HG02885 (cell line): ENCODE measurements around the gene AGR3.
A peak's percentile ranks its signal among the peaks of the same experiment; 100 is the strongest.

Experiments used
- ATAC-seq: cut with Tn5 transposase; IDR thresholded peaks from one replicate; pipeline ENCODE4 v1.9.1; 2021; ENCODE audit warnings: mild to moderate bottlenecking; ENCODE audit not compliant: unreplicated experiment, poor library complexity

AGR3 gene

DNA sequence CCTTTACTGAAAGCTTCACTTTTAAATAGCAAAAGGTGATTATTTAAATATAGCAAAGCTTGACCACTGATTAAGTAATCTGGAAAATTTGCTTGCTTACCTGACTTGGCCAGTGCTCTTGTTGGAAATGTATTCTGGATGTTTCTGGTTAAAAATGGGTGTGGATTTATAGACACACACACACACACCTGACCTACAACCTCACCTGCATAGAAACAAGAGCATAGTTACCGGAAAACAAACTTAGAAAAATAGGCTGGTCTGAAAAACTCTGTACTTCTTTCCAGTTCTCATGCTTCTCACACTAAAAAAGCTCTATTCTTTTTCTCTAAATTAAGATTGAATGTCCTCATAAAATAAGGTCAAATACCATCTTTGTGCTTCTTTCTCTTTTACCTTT is at the start of gene AGR3:
Gene AGR3 (minus strand): TSS at position 140 of the 400 bp plus-strand sequence. CDS start 3,365 bp downstream, outside the sequence.
- no peak for ATAC-seq

DNA sequence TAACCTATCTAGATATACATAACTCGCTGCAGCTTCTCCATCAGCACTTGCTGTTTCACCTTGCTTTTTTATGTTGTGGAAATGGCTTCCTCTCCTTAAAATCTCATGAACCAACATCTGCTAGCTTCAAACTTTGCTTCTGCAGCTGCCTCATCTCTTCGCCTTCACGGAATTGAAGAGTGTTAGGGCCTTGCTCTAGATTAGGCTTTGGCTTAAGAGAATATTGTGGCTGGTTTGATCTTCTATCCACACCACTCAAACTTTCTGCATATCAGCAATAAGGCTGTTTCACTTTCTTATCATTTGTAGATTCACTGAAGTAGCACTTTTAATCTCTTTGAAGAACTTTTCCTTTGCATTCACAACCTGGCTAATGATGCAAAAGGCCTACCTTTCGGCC is 49.2 kb upstream of the AGR3 start:
- ATAC-seq = no peak

DNA sequence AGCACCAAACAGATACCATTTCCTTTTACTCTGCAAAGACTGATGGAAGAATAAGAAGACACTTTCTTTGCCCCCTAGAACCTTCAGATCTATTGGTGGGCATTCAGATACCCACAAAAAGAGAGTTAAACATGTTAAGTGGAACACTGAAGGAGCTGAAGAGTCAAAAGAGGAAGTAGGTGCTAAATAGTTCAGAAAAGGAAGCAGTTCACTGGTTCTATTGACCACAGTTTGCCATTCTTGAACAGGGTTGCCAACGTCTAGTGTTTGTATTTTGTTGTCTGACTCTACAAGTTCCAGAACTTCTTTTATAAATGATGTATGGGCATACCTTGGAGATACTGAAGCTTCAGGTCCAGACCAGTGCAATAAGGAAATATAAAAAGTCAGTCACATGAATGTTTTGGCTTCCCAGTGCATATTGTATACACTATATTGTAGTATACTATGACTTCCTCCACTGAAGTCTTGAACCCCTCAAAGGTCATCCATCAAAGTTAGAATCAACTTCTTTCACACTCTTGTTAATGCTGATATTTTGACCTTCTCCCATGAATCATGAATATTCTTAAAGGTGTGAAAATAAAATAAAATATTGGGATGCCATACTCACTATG is 47.5 kb upstream of the AGR3 start:
- peak; percentile 87 for ATAC-seq

DNA sequence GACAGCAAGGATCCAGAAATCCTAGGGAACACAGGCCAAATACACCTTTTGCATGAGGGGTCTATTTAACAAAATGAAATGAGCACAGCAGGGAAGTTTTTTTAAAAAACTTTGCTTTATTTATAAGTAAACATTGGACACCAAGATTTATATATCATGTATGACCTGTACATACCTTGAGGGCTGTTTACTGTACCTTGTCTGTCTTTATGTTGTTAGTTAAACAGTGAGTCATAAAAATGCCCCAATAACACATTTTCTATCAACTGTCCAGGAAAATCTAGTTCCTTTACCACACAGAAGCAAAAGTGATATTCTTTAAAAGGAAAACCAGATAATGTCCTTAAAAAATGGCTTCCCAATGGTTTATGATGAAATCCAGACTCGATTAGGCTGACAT is 45.1 kb upstream of the AGR3 start:
- no peak for ATAC-seq

DNA sequence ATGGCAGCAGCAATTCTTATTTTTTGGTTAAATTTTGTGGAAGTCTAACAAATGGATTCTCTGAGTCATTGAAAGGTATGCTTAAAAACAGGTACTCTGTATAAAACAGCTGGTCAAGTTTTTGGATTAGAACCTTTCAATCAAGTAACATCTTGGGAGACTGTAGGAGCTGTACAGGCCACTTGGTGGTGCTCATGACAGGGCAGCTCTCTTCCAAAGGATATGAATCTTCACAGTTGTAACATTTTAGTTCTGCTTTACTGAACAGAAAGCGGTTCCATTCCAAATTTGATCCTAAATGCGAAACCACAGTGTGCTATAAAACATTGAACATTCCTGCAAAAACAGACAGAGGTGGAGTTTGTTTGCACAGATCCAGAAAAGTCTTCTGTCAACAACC is 44.5 kb upstream of the AGR3 start:
- peak; percentile 71 for ATAC-seq

DNA sequence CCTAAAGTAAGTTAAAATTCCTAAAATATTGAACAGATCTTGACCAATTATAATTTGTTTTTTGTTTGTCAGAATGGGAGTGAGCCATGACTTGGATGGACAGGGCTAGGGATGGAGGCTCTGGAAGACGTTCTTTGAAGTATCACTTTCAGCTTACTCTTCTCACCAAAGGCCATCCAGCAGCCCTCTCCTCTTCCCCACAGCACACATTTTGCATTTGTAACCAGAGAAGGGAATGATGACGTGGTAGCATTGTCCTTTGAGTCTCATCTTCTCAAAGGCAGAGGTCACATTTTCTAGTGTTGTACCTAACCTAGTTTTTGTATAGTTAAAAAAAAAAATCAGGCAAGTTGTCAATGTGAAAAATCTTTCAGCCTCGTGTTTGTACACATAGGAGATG is 43.8 kb upstream of the AGR3 start:
- no peak for ATAC-seq

DNA sequence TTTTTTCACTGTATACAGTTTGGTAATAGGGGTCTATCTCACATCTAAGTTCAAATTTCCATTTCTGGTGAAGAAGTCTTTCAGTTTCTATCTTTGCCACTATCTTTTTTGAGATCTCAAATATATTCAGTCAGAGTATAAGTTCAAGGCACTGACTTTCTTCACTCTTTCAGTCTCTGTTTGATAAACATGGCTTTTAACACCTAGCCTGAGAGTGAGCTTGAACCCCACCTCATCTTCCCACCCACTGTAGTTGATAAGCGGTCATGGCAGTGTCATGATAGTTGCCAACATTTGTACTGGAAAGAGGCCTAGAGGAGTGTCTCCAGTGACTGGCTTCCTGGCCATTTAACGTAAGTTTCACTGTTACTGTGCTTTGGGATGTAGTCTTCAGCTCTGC is 41.2 kb upstream of the AGR3 start:
- ATAC-seq = no peak

DNA sequence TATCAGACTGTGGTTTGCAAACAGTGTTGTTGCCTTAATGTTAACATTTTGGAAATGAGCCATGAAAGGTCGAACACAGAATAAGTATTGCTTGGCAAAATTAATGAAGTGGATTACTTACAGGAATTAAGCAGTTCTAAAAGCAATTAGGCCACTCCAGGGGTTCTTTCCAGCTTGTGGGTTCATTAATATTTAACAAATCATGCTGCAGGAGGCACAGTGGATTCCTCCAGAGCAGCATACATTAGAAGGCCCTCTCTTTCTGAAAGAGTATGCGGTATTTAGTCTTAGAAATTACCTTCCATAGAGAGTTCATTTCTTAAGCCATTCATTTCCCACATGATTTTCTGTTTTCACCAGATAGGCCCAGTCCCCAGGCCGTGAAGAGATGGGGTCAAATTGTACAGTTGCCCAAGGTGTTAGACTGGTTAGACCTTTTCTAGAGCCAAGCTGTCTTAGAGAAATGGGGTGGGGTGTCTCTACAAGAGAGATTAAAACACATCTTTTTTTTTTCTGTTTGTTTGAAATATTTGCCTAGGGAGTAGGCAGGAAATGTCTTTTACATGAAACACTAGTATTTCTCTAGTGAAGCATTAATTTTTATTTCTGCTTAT is 40.0 kb upstream of the AGR3 start:
- ATAC-seq = no peak

DNA sequence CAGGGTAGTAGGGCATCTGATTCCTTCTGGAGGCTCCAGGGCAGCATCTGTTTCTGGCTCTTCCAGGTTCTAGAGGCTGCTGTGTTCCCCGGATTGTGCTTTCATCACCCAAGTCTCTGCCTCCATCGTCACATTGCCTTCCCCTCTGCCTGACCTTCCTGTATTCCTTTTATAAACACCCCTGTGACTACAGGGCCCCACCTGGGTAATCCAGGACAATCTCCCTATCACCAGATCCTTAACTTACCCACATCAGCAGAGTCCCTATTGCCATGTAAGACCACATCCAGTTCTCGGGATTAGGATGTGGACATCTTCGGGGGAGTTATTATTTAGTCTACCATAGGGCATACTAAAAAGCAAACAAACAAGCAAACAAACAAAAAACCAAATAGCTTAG is 39.4 kb upstream of the AGR3 start:
- ATAC-seq = no peak

DNA sequence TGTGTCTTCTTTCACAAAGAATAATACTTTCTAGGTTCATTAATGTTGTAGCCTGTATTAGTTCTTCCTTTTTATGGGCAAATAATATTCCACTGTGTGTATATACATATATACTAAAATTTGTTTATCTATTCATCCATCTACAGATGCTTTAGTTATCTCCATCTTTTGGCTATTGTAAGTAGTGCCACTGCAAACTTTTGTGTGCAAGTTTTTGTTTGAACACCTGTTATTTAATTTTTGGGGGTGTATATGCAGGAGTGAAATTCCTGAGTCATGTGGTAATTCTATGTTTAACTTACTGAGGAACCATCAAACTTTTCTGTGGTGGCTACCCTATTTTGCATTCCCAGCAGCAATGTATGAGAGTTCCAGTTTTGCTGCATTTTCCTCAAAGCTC is 37.7 kb upstream of the AGR3 start:
- ATAC-seq = no peak

DNA sequence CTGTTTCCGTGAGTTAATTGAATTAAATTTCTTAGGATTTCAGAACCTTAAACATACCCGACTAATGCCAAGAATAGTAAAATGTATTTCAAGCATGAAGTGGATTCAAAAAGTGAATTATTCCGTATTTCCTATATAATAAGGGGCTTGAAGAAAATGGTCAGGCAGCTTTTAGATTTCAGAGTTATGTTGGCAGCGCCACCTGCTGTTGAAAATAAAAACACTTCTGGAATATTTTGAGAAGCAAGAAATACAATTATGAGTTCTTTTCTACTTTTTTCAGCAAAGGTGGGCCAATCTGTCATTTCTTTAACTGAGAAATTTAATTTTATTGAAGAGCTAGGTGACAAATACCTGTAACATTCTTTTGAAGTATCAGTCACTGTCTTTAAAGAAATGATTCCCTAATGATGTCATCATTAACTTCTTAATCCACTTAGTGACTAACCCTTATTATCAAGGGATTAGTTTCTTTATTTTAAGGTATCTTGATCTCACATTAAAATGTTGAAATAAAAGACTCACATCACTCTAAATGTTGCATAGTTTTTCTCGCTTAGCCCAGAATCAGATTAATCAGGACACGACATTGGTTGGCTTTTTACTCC is 36.6 kb upstream of the AGR3 start:
- no peak for ATAC-seq

DNA sequence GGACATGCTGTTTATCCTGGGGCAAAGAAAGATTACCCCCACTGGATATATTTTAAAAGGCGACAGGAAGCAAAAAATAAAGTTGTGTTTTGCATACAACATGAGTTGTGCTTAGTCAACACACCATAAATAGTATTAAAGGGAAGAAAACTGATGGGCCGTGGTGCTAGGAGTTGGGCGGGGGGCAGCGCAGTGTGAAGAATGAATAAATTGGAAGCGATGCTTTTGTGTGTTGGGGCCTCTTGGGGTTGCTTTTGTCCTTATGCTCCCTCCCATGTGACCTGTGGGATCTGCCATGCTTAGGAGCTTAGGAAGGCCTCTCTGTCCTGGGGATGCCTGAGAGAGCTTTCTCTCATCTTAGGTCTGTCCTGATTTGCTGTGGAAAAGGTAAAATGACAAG is 35.0 kb upstream of the AGR3 start:
- ATAC-seq = no peak

DNA sequence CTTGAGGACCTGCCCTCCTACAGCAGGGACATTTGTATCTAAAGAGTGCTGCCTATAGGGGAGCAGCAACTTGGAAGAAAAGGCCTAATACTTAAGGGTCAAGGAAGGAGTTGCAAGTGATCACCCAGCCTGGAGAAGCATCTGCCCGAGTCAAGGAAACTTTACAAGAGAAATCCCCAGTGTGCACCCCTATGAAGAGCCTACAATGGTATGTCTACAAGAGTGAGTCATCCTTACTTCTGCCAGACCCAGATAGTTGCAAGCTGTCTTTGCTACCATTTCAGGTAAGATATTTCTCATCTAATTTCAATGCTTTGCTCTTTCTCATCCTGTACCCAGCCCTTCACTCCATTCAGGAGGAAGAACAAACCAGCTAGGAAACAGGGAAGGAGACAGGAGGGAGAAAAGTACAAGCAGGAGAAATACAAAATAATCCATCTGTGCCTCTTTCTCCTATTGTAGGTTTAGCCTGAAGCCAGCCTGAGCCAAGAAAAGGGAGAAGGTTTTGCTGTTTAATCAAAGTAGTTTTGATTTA is 34.4 kb upstream of the AGR3 start:
- no peak for ATAC-seq

DNA sequence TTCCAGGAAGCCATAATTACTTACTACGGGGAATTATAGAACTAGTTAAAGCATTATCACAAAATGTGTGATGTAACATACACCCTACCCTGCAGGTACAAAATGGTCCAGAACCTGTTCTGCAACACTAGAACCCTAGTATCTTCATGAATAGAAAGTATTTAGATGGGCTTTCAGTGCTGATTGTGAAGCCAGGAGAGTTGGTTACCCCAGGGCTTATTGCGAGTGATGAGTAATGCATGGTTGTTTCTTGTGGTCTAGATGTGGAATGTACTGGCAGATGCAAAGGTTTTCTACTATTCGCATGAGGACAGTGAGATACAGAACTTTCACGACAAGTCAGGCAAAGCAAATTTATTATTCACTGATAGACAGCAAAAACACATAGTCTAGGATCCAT is 33.6 kb upstream of the AGR3 start:
- no peak for ATAC-seq

DNA sequence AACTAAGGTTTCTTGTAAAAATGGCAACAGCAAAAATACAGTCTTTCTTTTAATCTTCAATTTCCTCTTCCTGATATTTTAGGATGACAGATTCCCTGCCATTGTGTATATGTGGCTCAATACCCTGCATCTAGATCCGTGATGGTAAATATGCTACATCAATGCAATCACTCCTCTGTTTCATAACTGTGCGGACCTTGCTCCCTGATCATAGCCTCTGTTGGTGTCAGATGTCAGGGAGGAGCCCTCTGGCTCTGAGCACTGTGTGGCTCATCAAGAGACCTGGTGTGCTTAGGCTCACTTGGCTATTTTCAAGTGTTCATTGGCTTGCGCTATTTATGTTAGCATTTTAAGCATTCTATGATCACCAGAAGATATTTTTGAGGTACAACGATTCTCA is 33.0 kb upstream of the AGR3 start:
- ATAC-seq = no peak

DNA sequence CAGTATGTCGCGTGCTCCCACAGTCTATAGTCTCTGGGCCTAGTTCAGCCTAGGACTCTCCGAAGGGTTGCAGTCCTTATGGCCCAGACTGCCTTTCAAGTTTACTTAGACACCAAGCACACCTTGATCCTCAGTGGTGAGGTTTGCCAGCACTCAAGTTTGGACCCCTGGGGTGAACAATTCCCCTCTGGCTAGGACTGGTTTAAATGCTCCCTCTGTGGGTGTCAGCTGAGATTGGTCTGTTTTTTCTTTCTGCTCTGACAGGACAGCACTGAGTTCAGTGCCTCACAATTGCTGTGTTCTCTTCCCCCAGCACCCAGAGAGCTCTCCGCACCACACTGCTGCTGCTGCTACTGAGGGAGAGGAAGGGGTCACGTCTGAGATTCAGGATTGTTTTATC is 31.9 kb upstream of the AGR3 start:
- ATAC-seq = no peak

DNA sequence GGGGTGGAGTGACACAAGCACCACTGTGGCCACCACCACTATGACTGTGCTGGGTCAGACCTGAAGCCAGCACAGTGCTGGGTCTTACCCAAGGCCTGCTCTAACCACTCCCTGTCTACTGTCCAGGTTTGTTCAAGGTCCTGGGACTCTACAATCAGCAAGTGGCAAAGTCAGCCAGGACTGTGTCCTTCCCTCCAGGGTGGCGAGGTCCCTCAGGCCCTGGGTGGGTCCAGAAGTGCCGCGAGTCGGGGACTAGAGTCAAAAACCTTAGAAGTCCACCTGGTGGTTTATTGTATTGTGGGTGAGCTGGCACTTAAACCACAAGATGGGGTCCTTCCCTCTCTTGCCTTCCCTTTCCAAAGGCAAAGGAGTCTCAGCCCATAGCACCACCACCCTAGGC is 30.8 kb upstream of the AGR3 start:
- no peak for ATAC-seq

DNA sequence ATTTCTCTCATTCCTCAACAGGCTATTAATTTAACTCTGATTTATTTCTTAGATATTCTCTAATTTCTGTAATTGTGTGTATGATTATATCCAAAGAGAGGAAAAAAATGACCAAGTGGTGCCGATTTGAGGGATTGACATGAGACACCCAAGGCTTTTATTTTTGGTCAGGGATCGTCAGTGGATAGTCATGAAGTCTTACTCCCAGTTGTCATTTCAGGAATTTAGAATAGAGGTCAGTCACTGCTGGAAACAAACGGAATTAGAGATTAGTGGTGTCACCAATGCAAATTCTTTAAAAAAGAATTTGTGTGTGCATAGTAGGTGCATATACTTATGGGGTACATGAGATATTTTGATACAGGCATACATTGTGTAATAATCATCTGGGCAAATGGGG is 26.8 kb upstream of the AGR3 start:
- ATAC-seq = no peak

DNA sequence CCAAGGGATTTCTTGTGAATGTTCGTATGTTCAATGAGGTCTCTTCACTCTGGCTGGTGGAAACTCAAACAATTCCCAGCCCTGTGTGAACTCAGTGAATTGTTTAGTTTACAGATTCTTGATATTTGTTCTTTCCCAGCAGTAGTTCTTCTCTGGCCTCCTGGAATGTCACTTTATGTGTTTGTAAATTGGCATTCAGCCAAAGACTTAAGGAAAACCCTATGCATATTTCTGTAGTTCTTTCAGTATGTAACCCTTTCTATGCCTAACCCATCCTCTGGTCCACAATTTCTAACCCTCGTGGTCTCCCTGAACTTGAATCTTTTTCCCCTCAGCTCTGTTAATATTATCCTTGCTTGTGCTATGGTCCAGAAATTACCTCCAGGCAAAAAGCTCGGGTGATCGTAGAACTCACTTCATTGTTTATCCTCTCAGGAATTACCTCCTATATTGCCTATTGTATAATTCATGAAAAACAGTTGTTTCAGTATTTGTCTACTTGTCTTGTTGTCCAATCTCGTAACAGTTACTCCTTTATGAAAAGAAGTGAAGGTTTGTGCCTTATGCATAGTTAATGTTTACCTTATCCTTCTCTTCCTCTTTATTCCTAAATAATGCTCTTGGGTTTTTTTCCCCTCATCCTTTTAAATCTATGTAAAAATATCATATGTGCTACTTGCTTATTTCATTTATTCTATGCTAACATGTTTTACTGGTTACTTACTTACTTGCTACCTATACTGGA is 23.7 kb upstream of the AGR3 start:
- ATAC-seq = no peak

DNA sequence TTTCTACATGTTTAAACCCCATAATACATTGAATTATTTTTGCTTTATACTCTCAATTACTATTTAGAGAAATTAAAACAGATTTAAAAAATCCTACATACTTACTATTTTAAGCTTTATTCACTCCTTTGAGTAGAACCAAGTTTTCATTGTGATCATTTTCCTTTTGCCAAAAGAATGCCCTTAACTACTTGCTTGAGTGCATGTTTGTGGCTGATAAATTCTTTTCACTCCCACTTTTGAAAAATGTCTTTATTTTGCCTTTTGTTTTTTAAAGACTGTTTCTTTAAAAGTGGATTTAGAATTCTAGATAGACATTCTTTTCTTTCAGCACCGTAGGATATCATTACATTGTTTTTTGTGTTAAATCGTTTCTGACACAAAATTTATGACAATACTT is 22.3 kb upstream of the AGR3 start:
- ATAC-seq = no peak

DNA sequence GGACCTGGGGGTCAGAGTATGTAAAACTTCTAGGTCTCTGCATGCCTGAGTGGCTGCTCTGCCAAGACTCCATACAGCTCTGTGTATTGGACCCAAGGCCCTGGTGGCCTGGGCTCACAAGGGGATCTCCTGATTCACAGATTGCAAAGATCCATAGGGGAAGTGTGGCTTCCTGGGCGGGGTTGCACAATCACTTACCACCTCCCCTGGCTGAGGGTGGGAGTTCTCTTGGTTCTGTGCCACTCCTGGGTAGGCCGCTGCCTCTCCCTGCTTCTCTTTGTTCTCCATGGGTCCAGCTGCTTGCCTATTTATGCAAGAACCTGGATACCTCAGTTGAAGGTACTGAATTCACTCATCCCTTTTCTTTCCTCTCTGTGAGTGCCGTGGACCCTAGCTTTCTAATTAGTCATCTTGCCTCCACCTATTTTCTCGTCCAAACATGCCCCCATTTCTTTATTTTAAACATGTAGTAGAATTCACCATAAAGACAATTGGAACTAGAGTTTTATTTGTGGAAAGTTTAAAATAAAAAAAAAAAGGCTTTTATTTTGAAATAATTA is 18.5 kb upstream of the AGR3 start:
- no peak for ATAC-seq
